GM19324 (cell line): Measurements from ENCODE around the gene LEP.

Experiments
- ATAC-seq: cut with Tn5 transposase; IDR thresholded peaks from one replicate; pipeline ENCODE4 v1.9.1; 2021; ENCODE audit warnings: mild to moderate bottlenecking, moderate library complexity; ENCODE audit not compliant: unreplicated experiment, low FRiP score

Gene LEP

DNA sequence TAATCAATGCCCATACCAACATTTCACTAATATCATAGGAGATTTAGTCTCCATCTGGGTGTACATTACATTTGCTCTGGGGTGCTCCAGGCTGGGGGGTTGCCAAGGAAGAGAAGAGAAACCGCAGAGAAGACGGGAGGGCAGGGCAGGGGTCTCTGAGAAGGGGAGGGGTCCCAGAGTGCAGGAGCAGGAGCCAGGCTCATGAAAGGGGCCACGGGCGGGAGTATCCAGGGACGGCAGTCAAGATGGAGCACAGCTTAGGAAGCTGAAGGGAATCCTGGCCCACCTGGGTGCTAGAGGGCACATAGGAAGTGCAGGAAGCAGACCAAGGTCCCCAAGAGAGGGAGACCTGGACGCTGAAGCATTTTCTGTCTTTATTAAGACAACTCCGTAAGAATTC is 2.2 kb downstream of the LEP start:
- ATAC-seq = no peak

DNA sequence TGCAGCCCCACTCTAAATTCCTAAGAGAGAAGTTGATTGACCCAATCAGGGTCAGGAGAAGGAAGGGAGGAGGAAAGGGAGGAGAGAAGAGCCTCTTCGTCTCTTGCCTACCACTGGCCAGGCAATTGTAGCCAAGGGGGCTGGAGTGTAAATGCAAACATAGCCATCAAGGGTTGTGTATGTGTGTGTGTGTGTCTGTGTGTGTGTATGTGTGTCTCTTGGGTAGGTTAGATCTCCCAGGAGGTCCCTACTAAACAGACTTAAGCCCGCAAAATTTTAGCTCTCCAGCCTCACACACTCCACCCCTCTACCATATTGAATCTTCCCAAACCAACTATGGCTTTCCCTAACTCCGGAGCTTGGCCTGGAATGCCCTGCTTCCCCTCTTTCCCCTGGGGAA is 3.8 kb downstream of the LEP start:
- ATAC-seq = no peak

DNA sequence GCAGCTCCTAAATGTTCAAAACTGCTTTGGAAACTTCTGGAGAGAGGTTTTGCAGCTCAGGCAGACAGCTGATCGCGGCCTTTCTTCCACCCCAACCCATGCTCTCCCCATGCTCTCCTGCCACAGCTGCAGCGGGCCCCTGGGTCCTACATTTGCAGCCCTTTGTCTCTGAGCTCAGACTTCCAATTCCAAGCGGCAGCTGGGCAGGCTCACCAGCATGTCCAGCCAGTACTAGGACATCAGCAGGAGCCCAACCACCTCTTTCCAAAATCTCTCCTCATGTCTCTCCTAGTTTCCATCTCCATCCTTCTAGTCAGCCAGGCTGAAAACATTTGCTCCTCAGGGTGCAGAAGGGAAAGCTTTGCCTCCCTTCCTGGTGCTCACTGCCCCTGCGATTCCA is 6.0 kb downstream of the LEP start:
- ATAC-seq = no peak

DNA sequence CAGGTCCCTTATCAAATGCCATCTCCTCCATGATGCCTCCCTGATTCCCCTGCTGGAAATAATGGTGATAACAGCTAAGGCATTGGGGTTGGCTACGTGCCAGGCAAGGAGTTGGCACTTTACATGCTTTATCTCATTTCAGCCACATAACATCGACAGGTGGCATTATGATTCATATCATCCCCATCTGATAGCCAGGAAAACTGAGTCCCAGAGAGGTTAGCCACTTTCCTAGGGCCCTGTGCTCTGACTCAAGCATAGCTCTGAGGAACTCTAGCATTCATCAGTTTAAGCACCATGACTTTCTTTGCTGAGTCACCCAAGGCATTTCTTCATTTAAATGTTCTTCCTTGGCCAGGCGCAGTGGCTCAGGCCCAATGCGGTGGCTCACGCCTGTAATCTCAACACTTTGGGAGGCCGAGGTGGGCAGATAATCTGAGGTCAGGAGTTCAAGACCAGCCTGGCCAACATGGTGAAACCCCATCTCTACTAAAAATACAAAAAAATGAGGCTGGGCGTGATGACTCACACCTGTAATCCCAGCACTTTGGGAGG is 6.6 kb downstream of the LEP start:
- no peak for ATAC-seq

DNA sequence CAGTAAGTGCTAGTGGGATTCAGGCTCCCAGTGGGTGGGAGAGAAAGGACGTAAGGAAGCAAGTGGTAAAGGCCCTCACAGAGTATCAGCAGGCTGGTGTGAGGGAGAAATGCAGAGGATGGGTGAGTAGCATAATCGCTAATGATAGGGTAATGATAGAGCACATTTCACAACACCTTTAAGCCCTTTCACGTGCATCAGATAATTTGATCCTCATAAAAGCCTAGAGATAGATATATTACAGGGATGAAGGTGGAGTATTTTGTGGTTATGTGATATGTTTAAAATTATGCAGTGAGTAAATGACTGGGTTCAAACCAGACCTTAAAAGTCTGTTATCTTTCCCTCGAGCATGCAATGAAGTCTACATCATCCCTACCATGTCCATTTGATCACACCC is 10.3 kb downstream of the LEP start:
- no peak for ATAC-seq

DNA sequence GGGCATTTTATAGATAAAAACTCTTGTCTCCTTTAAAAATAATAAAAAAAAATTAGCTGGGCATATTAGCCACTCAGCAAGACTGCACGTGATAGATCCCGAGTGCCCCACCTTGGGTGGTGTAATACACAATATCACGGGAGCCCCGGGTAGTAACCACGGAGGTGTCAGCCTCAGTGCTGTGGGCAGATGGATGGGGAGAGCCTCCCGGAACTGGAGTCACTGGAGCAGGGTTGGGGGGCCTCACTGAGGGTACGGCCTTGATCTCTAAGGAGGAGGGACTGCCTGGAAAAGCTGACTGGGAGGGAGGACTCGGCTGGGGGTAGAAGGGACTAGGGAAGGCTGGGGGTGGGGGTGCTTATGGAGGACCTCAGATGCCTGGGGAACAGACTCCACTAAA is 12.6 kb downstream of the LEP start:
- ATAC-seq = no peak

DNA sequence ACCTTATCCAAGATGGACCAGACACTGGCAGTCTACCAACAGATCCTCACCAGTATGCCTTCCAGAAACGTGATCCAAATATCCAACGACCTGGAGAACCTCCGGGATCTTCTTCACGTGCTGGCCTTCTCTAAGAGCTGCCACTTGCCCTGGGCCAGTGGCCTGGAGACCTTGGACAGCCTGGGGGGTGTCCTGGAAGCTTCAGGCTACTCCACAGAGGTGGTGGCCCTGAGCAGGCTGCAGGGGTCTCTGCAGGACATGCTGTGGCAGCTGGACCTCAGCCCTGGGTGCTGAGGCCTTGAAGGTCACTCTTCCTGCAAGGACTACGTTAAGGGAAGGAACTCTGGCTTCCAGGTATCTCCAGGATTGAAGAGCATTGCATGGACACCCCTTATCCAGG is 13.4 kb downstream of the LEP start:
- ATAC-seq = no peak

DNA sequence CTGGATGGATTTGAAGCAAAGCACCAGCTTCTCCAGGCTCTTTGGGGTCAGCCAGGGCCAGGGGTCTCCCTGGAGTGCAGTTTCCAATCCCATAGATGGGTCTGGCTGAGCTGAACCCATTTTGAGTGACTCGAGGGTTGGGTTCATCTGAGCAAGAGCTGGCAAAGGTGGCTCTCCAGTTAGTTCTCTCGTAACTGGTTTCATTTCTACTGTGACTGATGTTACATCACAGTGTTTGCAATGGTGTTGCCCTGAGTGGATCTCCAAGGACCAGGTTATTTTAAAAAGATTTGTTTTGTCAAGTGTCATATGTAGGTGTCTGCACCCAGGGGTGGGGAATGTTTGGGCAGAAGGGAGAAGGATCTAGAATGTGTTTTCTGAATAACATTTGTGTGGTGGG is 14.2 kb downstream of the LEP start:
- ATAC-seq = no peak

DNA sequence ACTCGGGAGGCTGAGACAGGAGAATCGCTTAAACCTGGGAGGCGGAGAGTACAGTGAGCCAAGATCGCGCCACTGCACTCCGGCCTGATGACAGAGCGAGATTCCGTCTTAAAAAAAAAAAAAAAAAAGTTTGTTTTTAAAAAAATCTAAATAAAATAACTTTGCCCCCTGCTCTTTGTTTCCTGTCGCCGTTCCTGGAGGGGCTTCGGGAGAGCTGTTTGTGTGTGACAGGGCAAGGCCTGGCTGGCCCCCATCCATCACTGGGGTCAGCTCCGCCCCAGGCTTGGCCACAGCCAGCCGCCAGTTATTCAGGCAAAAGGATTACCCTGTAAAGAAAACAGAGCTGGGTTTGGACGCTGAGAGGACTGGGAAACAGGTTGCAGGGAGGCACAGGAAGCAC is 16.4 kb downstream of the LEP start:
- ATAC-seq = no peak

DNA sequence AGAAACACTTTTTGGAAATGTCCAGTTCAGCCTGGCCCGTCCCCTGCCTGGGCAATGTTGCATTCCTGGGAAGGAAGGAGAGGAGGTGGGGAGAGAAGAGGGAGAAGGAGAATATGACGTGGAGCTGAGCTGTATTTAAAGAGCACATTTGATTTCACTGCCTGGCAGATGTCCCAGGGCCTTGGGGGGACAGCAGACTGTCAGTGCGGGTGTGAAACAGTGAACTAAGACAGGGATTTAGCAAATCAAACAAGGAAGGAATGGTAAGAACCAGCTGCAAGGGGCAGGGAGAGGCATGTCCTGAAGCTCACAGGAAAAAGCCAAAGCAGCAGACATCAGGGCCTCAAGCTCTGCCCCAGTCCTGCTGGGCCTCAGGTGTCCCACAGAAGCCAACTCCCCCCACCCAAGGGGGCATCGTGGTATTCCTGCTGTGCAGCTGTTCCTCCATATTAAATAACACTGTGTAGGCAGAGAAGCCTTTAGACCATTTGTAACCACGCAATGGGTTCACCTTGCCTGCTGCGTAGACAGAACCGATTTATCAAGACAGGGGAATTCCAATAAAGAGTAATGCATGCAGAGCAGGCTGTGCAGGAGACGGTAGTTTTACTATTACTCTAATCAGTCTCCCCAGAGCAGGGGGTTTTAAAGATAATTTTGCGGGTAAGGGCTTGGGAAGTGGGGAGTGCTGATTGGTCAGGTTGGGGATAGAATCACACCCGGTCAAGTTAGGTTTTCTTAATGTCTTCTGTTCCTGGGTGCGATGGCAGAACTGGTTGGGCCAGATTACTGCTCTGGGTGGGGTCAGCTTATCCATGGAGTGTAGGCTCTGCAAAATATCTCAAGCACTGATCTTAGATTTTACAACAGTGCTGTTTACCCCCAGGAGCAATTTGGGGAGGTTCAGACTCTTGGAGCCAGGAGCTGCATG is 18.3 kb downstream of the LEP start:
- no peak for ATAC-seq

DNA sequence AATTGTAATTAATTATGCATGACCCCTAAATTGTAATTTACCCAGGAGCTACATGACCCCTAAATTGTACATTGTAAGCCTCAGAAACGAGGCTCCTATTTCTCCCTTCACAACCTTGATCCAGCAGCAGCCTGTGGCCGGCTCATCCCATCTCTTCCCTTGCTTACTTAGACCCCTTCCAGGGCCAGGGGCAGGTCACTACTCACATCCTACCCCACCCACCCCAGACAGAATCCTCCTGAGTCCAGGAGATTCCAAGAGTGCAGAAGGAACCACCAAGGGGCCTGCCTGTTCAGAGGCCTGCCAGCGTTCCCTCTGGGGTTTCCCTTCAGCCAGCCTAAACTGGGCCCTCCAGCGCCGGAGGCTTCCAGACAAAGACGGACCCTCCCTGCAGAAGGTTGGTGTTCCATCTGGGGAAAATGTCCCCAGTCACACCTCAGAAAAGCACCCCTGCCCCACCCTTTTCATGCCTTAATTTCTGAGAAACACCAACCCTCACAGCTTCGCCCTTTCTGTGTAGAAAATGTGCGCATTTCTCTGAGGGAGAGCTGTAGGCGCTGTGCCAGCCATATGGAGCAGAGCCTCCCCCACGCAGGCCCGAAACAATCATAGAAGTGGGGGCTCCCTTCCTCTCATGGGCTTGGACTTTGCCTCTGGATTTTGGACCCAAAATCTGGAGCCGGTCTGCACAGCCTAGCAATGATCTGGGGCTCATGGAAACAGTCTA is 19.2 kb downstream of the LEP start:
- no peak for ATAC-seq

DNA sequence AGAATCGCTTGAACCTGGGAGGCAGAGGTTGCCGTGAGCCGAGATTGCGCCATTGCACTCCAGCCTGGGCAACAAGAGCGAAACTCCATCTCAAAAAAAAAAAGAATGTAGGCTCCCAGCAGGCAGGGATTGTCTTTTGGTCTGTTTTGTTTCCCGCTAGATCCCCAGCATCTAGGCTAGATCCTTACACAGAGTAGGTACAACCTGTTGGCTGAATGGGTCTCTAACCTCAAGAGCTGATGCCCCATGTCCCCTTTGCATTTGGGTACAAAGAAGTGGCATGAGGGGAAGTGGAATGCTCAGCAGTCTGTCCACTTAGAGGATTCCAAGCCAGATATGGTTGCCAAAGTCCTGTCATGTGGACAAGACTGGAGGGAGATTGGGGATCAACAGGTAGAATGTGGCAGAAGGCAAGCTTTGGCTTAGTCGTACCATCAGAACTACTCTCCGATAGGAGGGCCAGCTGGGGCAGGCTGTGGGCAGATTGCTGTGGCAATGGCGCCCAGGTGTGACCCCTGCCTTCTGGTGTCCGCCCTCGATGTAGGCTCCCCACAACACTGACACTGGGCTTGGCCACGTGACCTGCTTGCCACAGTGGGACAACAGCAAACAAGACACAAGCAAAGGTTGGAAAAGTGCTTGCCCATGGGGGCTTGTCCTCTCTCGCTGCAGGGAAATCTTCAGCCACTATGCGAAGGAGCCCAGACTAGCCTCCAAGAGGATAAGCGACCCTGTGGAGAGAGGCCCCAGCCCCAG is 21.4 kb downstream of the LEP start:
- no peak for ATAC-seq

DNA sequence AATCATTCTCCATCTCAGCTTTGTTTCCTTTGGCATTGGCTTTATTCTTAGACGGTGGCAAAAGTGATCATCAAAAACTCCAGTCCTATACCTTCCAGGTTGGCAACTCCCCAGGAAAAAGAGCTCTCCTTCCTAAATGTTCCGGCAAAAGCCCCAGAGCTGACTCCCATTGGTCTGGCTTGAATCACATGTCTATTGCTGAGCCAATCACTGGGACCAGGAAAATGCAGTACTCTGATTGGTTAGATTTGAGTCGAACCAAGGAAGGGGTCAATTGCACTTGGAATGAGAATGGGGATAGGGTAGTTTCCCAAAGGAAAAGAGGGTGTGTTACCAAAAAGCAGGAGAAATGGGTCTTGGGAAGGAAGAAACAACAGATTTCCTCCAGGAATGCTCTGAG is 22.3 kb downstream of the LEP start:
- ATAC-seq = no peak

DNA sequence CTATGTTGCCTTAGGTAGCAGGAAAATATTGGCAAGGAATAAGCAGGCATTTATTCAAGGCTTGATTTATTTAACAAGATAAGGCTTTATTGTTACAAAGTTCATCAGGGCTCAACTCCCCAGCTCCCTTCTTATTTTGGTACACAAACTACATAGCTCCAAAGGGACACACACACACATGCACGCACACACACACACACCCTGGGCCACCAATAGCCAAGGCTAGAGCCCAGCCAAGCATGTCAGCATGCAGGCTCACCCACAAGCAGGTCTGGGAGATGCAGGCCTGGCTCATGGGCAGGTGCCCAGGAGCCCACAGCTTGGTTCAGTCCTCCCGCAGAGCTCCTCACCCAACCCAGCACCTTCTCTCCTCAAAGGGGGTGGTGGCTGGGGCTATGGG is 23.4 kb downstream of the LEP start:
- ATAC-seq = no peak

DNA sequence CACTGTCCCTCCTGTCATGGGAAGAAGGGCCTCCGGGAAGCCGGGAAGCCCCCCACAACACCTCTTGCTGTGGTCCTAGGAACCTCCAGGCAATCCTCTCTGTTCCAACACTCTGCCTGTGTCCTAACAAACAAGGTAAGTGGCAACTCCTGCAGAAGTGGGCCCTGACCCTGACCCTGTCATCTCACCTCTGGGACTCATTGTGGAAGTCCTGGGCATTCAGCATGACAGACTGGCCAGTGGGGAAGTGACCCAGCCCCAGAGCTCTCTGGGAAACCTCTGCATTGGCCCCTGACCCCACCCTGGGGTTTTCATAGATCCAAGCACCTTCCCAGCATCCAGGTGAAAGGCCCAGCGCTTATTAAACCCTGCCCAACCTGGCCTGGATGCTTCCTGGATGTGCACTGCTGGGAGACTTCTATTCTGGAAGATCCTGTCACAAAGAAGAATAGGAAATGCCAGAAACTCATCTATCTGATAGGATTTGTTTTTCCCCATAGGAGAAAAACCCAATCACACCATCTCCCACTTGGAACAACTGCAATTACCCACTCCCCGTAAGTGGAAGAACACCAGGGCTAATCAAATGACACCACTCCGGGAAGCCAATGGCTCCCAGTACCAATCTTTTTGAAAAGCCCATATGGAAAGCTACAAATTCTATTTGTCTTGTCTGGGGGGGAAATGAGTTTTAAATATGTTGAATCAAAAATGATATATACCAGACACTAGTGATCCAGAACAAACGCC is 24.3 kb downstream of the LEP start:
- no peak for ATAC-seq

DNA sequence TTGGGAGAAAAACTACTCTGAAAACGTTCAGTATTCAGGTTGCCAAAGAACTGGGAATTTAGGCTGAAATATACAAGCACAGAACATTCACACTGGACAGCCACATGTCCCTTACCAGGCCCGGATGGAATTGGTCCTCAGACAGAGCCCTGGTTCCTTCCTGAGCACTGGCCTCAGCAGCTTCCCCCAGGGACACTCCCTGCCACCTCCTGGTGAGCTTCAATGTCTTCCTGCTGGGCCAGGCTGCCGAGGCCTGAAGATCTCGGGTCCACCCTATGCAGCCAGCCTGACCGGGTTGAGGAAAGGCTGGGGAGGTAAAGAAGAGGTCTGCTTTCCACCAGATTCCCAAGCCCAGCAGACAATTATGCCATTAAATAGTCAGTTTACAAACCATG is 24.8 kb downstream of the LEP start:
- ATAC-seq = no peak

DNA sequence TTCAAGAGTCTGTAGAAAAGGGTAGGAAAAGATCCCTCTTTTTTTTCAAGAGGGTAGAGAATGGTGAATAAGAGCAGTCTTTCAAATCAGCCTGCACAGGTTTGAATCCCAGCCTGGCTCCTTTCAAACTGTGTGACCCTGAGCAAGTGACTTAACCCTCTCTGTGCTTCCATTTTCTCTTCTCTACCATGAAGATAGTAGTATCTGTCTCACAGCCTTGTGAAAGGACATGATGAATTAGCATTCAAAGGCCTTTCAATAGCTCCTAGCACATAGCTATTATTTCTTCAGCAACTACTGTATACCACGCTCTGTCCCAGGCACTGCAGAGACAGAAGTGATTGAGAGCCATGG is 25.4 kb downstream of the LEP start:
- no peak for ATAC-seq

DNA sequence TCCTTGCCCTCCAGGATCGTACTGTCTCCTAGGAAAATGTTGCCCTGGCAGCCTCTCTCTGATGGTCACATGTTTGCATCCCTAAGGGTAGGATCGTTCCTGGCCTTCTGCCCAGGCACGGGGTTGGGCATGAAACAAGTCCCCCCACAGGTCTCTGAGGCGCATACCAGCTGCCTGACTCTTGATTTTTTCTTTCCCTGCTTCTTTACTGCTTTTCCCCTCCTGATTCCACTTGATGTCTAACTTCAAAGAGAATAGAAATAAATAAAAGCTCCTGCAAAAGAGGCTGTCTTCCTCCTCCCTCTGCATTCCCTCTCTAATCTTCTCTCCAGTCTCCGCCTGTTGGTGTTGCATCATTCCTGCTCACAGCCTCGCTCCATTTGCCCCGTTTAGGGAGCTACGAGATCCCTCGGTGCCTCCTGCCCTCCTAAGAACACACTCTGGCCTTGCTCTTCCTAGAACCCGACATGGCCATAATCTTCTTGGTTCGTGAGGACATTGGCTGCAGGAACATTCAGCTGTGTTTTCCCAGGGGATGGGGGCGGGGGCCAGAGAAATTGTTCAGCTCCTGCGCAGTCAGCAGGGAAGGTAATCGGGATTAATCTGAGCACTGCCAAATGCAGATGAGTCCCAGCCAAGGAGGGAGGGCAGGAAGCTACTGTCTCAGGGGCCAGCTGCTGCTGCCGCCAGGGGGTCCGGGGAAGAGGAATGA is 26.0 kb downstream of the LEP start:
- no peak for ATAC-seq

DNA sequence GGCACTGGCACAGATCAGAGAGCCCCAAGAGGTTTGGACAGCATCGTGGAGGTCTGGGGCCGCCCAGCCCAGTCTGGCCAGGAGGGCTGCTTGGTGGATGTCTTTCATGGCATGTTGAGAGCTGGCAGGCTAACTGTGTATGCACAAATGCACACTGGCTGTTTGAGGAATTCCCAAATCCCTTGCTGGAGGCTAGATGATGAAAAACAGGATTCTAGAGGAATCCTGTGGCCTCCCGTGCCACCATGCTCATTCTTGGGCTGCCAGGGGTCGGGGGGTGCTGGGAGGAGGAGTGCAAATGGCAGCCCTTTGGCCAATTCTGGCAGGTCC is 26.5 kb downstream of the LEP start:
- ATAC-seq = no peak

DNA sequence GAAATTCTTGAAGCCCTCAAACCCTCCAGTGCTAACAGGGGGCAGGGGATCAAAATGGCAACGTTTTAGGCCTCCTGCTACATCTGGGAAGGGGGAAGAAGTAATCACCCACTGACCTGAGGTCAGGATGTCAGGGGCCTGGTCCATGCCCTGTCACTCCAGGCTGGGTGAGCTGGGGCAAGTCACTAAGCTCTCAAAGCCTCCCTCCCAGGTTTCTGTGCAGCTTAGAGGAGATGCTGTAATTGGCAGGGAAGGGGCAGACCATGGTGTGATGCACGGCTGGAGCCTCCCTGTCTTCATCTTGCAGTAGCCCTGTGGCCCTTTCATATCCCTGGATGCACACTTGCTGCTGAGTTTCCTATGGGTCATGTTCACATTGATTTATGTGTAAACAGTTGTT is 27.2 kb downstream of the LEP start:
- ATAC-seq = no peak
